Large intestine (tissue), 3 donors: ENCODE data around the gene SPRR2F. TPM values are rescaled to one million over a fixed set of nuclear protein-coding genes. Genes with fewer than 3 reads are reported as not detected.
"Not testable (repeated sequence)": the region's sequence is repeated elsewhere in the genome, so short reads cannot be mapped to it uniquely, and the experiment has no call there.

ENCODE experiments used
- DNase-seq, 2 donors: peaks; one replicate each; pipeline versions ENCODE4 v3.0.0 to v3.0.0-alpha.2; 2013
- H3K27ac ChIP-seq: one replicate; pipeline ENCODE4 v1.5.1; 2013; ENCODE audit warnings: low read length
- H3K27me3 ChIP-seq: 2 replicates; pipeline ENCODE4 v1.6.1; 2013; ENCODE audit warnings: low read length; ENCODE audit not compliant: control insufficient read depth, insufficient read depth
- H3K36me3 ChIP-seq: 2 replicates; pipeline ENCODE4 v1.6.1; 2013; ENCODE audit warnings: low read length; ENCODE audit not compliant: control insufficient read depth, insufficient read depth
- H3K4me1 ChIP-seq: one replicate; pipeline ENCODE4 v1.6.1; 2013; ENCODE audit warnings: low read length; ENCODE audit not compliant: control insufficient read depth, insufficient read depth
- H3K4me3 ChIP-seq: one replicate; pipeline ENCODE4 v1.5.1; 2013; ENCODE audit warnings: low read length
- H3K9me3 ChIP-seq: one replicate; pipeline ENCODE4 v1.6.1; 2013; ENCODE audit warnings: mild to moderate bottlenecking, low read depth, low read length, moderate library complexity; ENCODE audit not compliant: control insufficient read depth
- WGBS: methylation state at CpG from one replicate; pipeline ENCODE4 v1.1.5; 2013; ENCODE audit warnings: low lambda C conversion rate; ENCODE audit not compliant: insufficient coverage; 5-methylcytosine and 5-hydroxymethylcytosine counted together
- polyA plus RNA-seq: library from polyadenylated mRNA; unstranded; fragments of 120-200 nt; gene quantifications from one replicate; pipeline ENCODE4 v1.2.1, GENCODE V29; 2013

SPRR2F gene
- polyA plus RNA-seq, 1 donor = 1.3 TPM

DNA sequence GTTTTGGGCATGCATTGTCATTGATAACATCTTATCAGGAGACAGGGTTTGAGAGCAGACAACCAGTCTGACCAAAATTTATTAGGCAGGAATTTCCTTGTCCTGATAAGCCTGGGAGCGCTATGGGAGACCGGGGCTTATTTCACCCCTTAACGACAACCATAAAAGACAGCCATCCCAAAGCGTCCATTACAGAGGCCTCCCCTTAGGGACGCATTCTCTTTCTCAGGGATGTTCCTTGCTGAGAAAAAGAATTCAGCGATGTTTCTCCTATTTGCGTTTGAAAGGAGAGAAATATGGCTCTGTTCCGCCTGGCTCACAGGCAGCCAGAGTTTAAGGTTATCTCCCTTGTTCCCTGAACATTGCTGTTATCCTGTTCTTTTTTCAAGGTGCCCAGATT lies 10.5 kb upstream of the SPRR2F start:
- no CpG with 5 or more reads among the region's 8 CpGs for WGBS
- not testable (repeated sequence) for H3K4me3 ChIP-seq, H3K27ac ChIP-seq, H3K27me3 ChIP-seq, H3K4me1 ChIP-seq, DNase-seq, H3K36me3 ChIP-seq, H3K9me3 ChIP-seq

DNA sequence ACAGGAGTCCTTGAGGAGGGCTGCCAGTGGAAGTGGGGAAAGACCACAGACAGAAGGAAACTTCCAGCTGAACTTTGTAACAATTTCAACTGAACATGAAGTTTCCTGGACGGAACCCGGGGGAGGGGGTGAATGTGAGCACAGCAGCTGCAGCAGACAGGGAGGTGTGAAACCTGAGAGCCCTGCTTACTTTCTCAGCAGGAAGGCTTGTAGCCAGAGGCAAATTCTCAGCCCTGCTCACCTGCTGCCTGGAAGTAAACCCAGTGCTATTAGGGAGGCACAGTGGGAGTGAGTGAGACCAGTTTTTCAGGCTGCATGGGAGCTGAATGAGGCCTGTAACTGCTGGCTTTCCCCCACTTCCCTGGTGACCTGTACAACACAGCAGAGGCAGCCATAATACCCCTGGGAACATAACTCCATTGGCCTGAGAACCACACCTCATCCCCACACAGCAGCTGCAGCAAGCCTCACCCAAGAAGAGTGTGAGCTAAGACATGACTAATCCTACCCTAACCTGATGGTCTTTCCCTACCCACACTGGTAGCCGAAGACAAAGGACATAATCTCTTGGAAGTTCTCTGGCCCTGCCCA lies 9.6 kb upstream of the SPRR2F start:
- H3K4me3 ChIP-seq = no peak overlapping the region
- H3K4me1 ChIP-seq = no peaks in the 10 kb centered on the region
- H3K9me3 ChIP-seq = no peaks in the 10 kb centered on the region
- H3K27me3 ChIP-seq = no peaks in the 10 kb centered on the region
- no CpG with 5 or more reads among the region's 3 CpGs for WGBS
- H3K36me3 ChIP-seq = no peaks in the 10 kb centered on the region
- peak; percentile 1 to 26 for DNase-seq
- H3K27ac ChIP-seq = no peak overlapping the region

DNA sequence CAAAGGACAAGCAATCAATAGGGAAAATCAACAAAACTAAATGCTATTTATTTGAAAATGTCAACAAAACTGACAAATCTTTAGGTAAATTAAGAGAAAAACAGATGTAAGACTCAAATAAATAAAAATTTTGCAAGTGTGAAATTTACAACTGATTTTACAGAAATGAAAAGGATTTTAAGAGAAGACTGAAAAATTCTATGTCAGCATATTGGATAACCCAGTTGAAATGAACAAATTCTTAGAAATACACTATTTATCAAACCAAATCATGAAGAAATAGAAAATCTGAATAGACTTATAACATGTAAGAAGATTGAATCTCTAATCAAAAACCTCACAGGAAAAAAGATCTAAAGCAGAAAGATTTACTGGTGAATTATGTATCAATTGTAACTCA lies 7.6 kb upstream of the SPRR2F start:
- no peaks in the 10 kb centered on the region for H3K27me3 ChIP-seq

DNA sequence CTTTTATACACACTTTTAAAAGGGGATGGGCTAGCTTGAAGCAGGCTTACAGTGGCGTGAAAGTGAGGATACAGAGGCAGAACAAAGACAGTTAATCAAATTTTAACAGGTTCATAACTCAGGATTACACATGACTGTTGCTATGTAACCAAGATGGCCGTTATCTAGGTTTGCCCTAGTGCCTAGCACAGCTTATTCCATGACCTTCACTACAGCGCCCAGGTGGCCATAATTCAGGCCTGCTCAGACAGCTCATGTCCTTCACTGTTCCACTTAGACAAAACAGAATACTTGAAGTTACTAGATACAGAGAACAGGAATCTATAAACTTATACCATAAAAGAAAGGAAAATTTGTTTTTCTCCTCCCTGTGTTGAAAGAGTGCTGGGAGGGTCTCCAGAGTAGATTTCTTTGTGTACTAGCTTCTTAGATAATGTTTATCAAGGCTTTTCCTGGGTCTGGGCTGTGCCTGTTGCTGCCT lies 6.2 kb upstream of the SPRR2F start:
- DNase-seq = no peak
- H3K4me1 ChIP-seq = no peaks in the 10 kb centered on the region
- no peaks in the 10 kb centered on the region for H3K9me3 ChIP-seq
- no peaks in the 10 kb centered on the region for H3K36me3 ChIP-seq
- no peaks in the 10 kb centered on the region for H3K27me3 ChIP-seq
- no peak overlapping the region for H3K4me3 ChIP-seq
- no peak overlapping the region for H3K27ac ChIP-seq
- WGBS = no CpG with 5 or more reads among the region's 3 CpGs

More for the DNA sequence above, 7.6 kb upstream of the SPRR2F start:
- Histone ChIP-seq H3K4me1 (no peaks in the 10 kb centered on the region), H3K9me3 (no peaks in the 10 kb centered on the region), H3K4me3 (no peak overlapping the region), H3K36me3 (no peaks in the 10 kb centered on the region), H3K27ac (no peak overlapping the region)
- no peak for DNase-seq

DNA sequence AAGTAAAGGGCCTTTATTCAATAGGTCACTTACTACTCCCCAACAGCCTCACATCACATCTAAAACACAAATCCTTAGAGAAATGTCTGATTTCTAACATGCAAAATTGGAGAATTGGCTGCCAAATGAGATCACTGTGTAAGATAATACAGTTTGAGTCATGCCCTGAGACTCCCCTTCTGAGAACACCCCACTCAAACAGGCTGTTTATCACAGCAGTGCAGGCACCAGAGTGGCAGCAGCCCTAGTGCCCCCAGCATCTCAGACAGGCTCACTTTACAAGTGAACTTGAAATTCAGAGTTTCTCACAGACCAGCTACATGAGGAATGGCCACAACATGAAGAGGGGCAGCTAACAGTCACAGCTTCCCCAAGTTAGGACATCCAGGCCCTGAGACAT lies 1.9 kb upstream of the SPRR2F start:
- H3K4me3 ChIP-seq, H3K36me3 ChIP-seq, H3K9me3 ChIP-seq, H3K4me1 ChIP-seq, DNase-seq, H3K27me3 ChIP-seq, H3K27ac ChIP-seq: not testable (repeated sequence)

DNA sequence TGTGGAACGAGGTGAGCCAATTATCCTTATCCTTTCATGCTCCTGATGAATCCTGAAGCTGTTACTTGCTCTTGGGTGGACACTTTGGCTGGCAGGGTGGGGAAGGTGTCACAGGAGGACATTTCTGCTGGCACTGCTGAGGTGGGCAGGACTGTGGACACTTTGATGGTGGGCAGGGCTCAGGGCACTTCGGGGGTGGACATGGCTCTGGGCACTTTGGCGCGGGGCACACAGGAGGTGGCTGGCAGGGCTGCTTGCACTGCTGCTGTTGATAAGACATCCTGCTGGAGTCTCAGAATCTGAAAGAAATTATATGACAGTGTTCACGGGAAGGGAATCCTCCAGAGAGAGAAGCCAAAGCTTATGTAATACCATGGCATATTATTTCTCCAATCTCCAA lies 862 bp downstream of the SPRR2F start:
- not testable (repeated sequence) for H3K27ac ChIP-seq, H3K9me3 ChIP-seq, H3K4me3 ChIP-seq, H3K36me3 ChIP-seq, H3K4me1 ChIP-seq, DNase-seq, H3K27me3 ChIP-seq
- WGBS = 57% methylated on average over 1 of the region's 5 CpGs

DNA sequence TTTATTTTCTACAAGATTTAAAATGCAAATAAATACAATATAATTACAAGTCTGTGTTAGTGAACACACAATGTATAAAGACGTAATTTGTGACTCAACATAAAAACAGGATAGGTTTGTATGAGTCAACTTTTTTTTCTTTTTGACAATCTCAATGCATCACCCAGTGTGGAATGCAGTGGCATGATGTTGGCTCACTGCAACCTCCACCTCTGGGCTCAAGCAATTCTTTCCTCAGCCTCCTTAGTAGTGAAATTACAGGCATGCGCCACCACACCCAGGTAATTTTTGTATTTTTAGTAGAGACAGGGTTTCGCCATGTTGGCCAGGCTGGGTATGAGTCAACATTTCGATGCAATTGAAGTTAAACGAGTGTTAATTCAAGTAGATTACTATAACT lies 13.1 kb downstream of the SPRR2F start:
- no peaks in the 10 kb centered on the region for H3K36me3 ChIP-seq
- no peak overlapping the region for H3K4me3 ChIP-seq
- no peak overlapping the region for H3K27ac ChIP-seq
- H3K4me1 ChIP-seq = no peaks in the 10 kb centered on the region
- WGBS = 87% methylated on average over 2 of the region's 5 CpGs
- H3K9me3 ChIP-seq = no peaks in the 10 kb centered on the region
- DNase-seq = no peak
- H3K27me3 ChIP-seq = no peaks in the 10 kb centered on the region

DNA sequence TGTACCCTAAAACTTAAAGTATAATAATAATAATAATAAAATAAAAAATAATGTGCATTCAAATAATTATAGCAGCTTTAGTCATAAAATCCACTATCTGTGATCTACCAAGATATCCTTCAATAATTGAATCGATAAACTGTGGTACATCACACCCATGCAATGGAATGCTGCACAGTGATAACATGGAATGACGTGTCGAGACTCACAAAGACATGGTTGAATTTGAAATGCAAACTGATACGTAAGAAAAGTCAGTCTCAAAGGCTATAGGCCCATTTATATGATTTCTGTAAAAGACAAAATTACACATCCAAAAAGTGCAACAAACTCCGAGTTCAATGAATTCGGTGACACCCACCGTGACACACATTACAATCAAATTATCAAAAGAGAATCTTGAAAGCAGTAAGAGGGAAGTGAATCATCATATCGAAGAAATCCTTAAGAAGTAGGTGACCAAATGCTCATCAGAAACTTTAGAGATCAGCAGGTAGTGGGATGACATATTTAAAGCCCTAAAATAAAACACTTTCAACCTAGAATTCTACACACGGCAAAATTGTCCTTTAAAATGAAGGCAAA lies 13.8 kb downstream of the SPRR2F start:
- H3K4me1 ChIP-seq = no peaks in the 10 kb centered on the region
- no peaks in the 10 kb centered on the region for H3K27me3 ChIP-seq
- WGBS = 92% methylated on average over 5 of the region's 9 CpGs
- no peaks in the 10 kb centered on the region for H3K36me3 ChIP-seq
- no peaks in the 10 kb centered on the region for H3K9me3 ChIP-seq
- no peak overlapping the region for H3K4me3 ChIP-seq
- no peak overlapping the region for H3K27ac ChIP-seq
- no peak for DNase-seq

DNA sequence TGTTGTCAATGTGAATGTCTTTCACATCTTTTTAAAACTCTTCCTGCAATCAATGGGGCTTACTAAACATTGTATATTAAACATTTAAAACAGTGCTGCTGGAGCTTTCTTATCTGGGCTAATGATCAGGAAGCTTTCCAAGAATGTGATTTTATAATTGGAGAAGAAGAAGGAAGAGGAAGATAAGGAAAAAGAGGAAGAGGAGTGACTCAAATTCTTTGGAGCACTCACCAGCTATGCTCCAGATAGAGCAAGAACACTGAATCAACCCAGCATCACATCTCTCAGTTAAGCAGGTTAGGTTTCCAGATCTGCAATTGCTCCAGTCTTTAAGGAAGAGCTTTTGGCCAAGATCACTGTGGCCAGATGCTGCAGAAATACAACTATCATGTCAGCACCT lies 17.6 kb downstream of the SPRR2F start:
- Histone ChIP-seq H3K9me3 (no peaks in the 10 kb centered on the region), H3K4me1 (no peaks in the 10 kb centered on the region), H3K36me3 (no peaks in the 10 kb centered on the region), H3K4me3 (no peak overlapping the region), H3K27ac (no peak overlapping the region), H3K27me3 (no peaks in the 10 kb centered on the region)
- no peak for DNase-seq

DNA sequence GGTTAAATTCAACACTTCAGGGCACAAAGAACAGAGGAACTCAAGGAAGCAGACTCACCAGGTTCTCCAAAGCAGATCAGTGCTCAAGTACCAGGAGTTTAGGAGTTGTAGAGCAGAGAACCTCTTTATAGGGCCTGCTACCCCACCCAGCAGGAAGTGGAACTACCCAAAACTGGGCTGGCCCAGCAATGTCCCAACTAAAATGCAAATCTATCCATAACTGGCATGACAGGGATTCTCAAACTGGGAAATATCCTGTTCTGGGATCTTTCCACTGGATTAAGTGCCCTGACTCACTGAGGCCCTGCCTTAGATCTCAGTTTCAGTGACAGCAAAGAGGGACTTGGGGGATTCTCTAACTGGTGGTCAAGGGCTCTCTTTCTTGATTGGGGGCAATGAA lies 18.9 kb downstream of the SPRR2F start, which contains the start of gene SPRR2E:
SPRR2E (minus strand) TSS at position 101 of the 400 bp plus-strand sequence. CDS start 775 bp downstream, outside the sequence.
- no peak for DNase-seq
- Histone ChIP-seq H3K4me3 (no peak within 1 kb of the TSS), H3K36me3 (no peaks in the 10 kb centered on the region), H3K27ac (no peak within 1 kb of the TSS), H3K27me3 (no peaks in the 10 kb centered on the region), H3K4me1 (no peaks in the 10 kb centered on the region), H3K9me3 (no peaks in the 10 kb centered on the region)

DNA sequence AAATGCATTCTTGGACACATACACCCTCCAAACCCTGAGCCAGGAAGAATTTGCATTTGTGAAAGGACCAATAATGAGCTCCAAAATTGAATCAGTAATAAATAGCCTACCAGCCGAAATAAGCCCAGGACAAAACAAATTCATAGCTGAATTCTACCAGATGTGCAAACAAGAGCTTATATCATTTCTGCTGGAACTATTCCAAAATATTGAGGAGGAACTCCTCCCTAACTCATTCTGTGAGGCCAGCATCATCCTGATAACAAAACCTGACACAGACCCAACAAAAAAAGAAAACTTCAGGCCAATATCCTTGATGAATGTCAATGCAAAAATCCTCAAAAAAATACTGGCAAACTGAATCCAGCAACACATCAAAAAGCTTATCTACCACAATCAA lies 25.7 kb downstream of the SPRR2F start:
- Histone ChIP-seq H3K4me1 (no peaks in the 10 kb centered on the region), H3K27ac (no peak overlapping the region), H3K9me3 (no peaks in the 10 kb centered on the region), H3K36me3 (no peaks in the 10 kb centered on the region), H3K27me3 (no peaks in the 10 kb centered on the region), H3K4me3 (no peak overlapping the region)
- WGBS = no CpG with 5 or more reads among the region's 1 CpG
- no peak for DNase-seq
